ENCODE measurements around the gene LARP4.

- no peak for TF ChIP-seq POLR2AphosphoS5 (IDR thresholded peaks at IDR 0.05; ENCODE audit: low read depth, low read length)
- TF ChIP-seq REST (IDR thresholded peaks at IDR 0.05; ENCODE audit: insufficient read depth in 1 of 2, low read depth in 2 of 2, low read length in 2 of 2), result no peak
- no peak for TF ChIP-seq TAF1 (IDR thresholded peaks at IDR 0.05; ENCODE audit: borderline replicate concordance, insufficient read depth, low read length)
- no peak for TF ChIP-seq SIN3A (IDR thresholded peaks at IDR 0.05; ENCODE audit: borderline replicate concordance, insufficient read depth, low read length)
These were observed 25.0 kb downstream of the LARP4 start for GRCh38 chr12:50425589-50426258.
